HFFc6 (cell line): ENCODE data around the gene ST6GALNAC6. TPM values are rescaled to one million over a fixed set of nuclear protein-coding genes. Genes with fewer than 3 reads are reported as not detected.
A peak's percentile ranks its signal among the peaks of the same experiment; 100 is the strongest.

Source experiments
- DNase-seq: peaks from one replicate; pipeline ENCODE4 v3.0.0-alpha.2; 2018
- H3K27ac Mint-ChIP-seq: 2 replicates; pipeline ENCODE4 v1.8.0; 2020; ENCODE audit warnings: mild to moderate bottlenecking, mixed read lengths
- H3K27me3 Mint-ChIP-seq: 2 replicates; pipeline ENCODE4 v1.8.0; 2021; ENCODE audit warnings: mild to moderate bottlenecking, moderate library complexity, mixed read lengths; ENCODE audit not compliant: insufficient read depth
- H3K36me3 Mint-ChIP-seq: 2 replicates; pipeline ENCODE4 v1.8.0; 2021; ENCODE audit warnings: low read depth, mixed read lengths
- H3K4me1 Mint-ChIP-seq: 2 replicates; pipeline ENCODE4 v1.8.0; 2020; ENCODE audit warnings: low read depth, mixed read lengths
- H3K4me3 Mint-ChIP-seq: 2 replicates; pipeline ENCODE4 v1.8.0; 2020; ENCODE audit warnings: mild to moderate bottlenecking, moderate library complexity, mixed read lengths
- H3K9me3 Mint-ChIP-seq: 2 replicates; pipeline ENCODE4 v1.8.0; 2020; ENCODE audit warnings: mild to moderate bottlenecking, mixed read lengths
- long read RNA-seq: library from polyadenylated mRNA; unstranded; transcript quantifications from one replicate; pipeline ENCODE4 v2.0.0, GENCODE V29; 2019
- total RNA-seq, 6 experiments: library from RNA; stranded (reverse); fragmentation: NEBNext Ultra II Directional; extraction: Animal tissue kit (Norgen Biotek cat#: 25700); gene quantifications; 2 replicates in 1 of 6; 3 replicates in 5 of 6; pipeline ENCODE4 v1.2.3, GENCODE V29; 2021
- TF ChIP-seq, protein P1 (sequence below): fragments of 200-600 bp; sonication (generic); IDR thresholded peaks from 2 replicates; pipeline ENCODE4 v1.5.0; 2021; ENCODE audit warnings: antibody characterized with exemption, mild to moderate bottlenecking

The ST6GALNAC6 gene, protein sequence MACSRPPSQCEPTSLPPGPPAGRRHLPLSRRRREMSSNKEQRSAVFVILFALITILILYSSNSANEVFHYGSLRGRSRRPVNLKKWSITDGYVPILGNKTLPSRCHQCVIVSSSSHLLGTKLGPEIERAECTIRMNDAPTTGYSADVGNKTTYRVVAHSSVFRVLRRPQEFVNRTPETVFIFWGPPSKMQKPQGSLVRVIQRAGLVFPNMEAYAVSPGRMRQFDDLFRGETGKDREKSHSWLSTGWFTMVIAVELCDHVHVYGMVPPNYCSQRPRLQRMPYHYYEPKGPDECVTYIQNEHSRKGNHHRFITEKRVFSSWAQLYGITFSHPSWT
- 10 to 100 TPM; 29.3 to 40.6 (median 34.2) TPM for total RNA-seq
- long read RNA-seq, transcript ST6GALNAC6-204 (6 exons, 2,406 nt), result major isoform, 8 of 19 reads
- long read RNA-seq, transcript ST6GALNAC6-205 (7 exons, 2,460 nt), result minor isoform, 6 of 19 reads
- long read RNA-seq, partial matches to known transcripts, result 2 of 19 reads
- long read RNA-seq, other reads (novel, unspliced or antisense), result 1 of 19 reads

- no peak for DNase-seq
- peaks cover 26% of the 10 kb centered on the region for H3K4me1 Mint-ChIP-seq
- peak within 1 kb of the TSS; percentile 92 for H3K4me3 Mint-ChIP-seq
- TF ChIP-seq, protein P1, sequence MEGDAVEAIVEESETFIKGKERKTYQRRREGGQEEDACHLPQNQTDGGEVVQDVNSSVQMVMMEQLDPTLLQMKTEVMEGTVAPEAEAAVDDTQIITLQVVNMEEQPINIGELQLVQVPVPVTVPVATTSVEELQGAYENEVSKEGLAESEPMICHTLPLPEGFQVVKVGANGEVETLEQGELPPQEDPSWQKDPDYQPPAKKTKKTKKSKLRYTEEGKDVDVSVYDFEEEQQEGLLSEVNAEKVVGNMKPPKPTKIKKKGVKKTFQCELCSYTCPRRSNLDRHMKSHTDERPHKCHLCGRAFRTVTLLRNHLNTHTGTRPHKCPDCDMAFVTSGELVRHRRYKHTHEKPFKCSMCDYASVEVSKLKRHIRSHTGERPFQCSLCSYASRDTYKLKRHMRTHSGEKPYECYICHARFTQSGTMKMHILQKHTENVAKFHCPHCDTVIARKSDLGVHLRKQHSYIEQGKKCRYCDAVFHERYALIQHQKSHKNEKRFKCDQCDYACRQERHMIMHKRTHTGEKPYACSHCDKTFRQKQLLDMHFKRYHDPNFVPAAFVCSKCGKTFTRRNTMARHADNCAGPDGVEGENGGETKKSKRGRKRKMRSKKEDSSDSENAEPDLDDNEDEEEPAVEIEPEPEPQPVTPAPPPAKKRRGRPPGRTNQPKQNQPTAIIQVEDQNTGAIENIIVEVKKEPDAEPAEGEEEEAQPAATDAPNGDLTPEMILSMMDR, result no peak
- H3K36me3 Mint-ChIP-seq, result peaks cover 26% of the 10 kb centered on the region
- H3K9me3 Mint-ChIP-seq, result peaks cover 13% of the 10 kb centered on the region; the same call in 1 of the 2 replicates
- no peaks in the 10 kb centered on the region; the same call in 1 of the 2 replicates for H3K27me3 Mint-ChIP-seq
- H3K27ac Mint-ChIP-seq, result peak within 1 kb of the TSS; percentile 89
Observed at GRCh38 chr9:127899128-127899943, at the start of gene ST6GALNAC6. Gene ST6GALNAC6 (minus strand): TSS chr9:127899603. CDS start chr9:127897981, 1,622 bp downstream.

GRCh38 chr9:127947841-127948710 is 48.7 kb upstream of the ST6GALNAC6 start:
- H3K9me3 Mint-ChIP-seq, result no peaks in the 10 kb centered on the region
- no peak overlapping the region for H3K27ac Mint-ChIP-seq
- peaks cover 11% of the 10 kb centered on the region for H3K4me1 Mint-ChIP-seq
- H3K36me3 Mint-ChIP-seq, result no peaks in the 10 kb centered on the region
- H3K27me3 Mint-ChIP-seq, result no peaks in the 10 kb centered on the region; the same call in 1 of the 2 replicates
- TF ChIP-seq, protein P1, result no peak
- H3K4me3 Mint-ChIP-seq, result no peak overlapping the region
- no peak for DNase-seq

GRCh38 chr9:127946728-127947127 is 47.3 kb upstream of the ST6GALNAC6 start:
- H3K27ac Mint-ChIP-seq, result no peak overlapping the region
- no peak overlapping the region for H3K4me3 Mint-ChIP-seq
- H3K4me1 Mint-ChIP-seq, result peaks cover 12% of the 10 kb centered on the region
- H3K9me3 Mint-ChIP-seq, result no peaks in the 10 kb centered on the region
- no peaks in the 10 kb centered on the region; the same call in 1 of the 2 replicates for H3K27me3 Mint-ChIP-seq
- H3K36me3 Mint-ChIP-seq, result no peaks in the 10 kb centered on the region; the same call in 1 of the 2 replicates
- TF ChIP-seq, protein P1, result no peak
- DNase-seq, result no peak

DNA sequence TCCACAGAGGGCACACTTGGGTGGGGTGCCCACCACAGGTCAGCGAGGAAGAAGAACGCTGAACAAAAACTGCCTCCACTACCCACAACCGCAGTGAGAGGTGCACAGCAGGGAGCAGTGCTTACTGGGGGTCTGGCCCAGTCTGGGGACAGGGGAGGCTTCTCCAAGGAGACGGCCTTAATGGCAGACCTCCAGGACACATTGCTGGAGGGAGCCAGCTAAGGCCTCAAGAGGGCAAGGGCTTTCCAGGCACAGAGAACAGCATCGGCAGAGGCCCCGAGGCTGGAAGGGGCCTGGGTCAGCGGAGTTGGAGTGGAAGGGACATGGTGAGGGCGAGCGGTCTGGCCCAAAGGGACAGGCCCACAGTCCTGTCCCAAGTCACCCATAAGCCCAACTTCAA is 46.5 kb upstream of the ST6GALNAC6 start:
- Mint-ChIP-seq H3K9me3 (no peaks in the 10 kb centered on the region), H3K27ac (no peak overlapping the region), H3K4me3 (no peak overlapping the region), H3K36me3 (no peaks in the 10 kb centered on the region; the same call in 1 of the 2 replicates), H3K4me1 (peaks cover 12% of the 10 kb centered on the region), H3K27me3 (no peaks in the 10 kb centered on the region; the same call in 1 of the 2 replicates)
- TF ChIP-seq, protein P1, result no peak; the same call in 1 of the 2 replicates
- DNase-seq, result no peak
